Hematopoietic multipotent progenitor cell treated with erythropoietin and hydrocortisone succinate and interleukin-3 and kit ligand, for 15 days (in vitro differentiated cells): ENCODE measurements around the gene TMEM144.

ENCODE experiments used
- DNase-seq: peaks from one replicate; pipeline ENCODE4 v3.0.0-alpha.2; 2015; ENCODE audit warnings: low spot score

TMEM144 gene

GRCh38 chr4:158209825-158210807 is at the start of gene TMEM144:
Gene TMEM144, plus strand, starts transcription at chr4:158210486. Its CDS starts 2,182 bp downstream, at chr4:158212668.
- DNase-seq: peak; percentile 65

- no peak for DNase-seq
Observed at GRCh38 chr4:158161551-158162354, 48.5 kb upstream of the TMEM144 start.

GRCh38 chr4:158162631-158163030 is 47.7 kb upstream of the TMEM144 start:
- DNase-seq: no peak

- DNase-seq: no peak
Observed at GRCh38 chr4:158163941-158164767, 46.1 kb upstream of the TMEM144 start.

- no peak for DNase-seq
Observed at GRCh38 chr4:158164768-158165213, 45.5 kb upstream of the TMEM144 start.

GRCh38 chr4:158166701-158167100 is 43.6 kb upstream of the TMEM144 start:
- no peak for DNase-seq

- DNase-seq: no peak
Observed at GRCh38 chr4:158168606-158169005, 41.7 kb upstream of the TMEM144 start.

- DNase-seq: no peak
Observed at GRCh38 chr4:158169506-158169905, 40.8 kb upstream of the TMEM144 start.

GRCh38 chr4:158169931-158170690 is 40.2 kb upstream of the TMEM144 start:
- peak; percentile 42 for DNase-seq

- DNase-seq: peak; percentile 78
Observed at GRCh38 chr4:158170691-158171561, 39.4 kb upstream of the TMEM144 start.

- peak; percentile 73 for DNase-seq
Observed at GRCh38 chr4:158172261-158173258, 37.7 kb upstream of the TMEM144 start, which contains the start of gene GASK1B. Gene GASK1B, minus strand, starts transcription at chr4:158173025. Its CDS starts 1,650 bp downstream, at chr4:158171375.

GRCh38 chr4:158176108-158176507 is 34.2 kb upstream of the TMEM144 start:
- no peak for DNase-seq

GRCh38 chr4:158176776-158177175 is 33.5 kb upstream of the TMEM144 start:
- no peak for DNase-seq

GRCh38 chr4:158179465-158179864 is 30.8 kb upstream of the TMEM144 start:
- no peak for DNase-seq

- DNase-seq: no peak
Observed at GRCh38 chr4:158181906-158182305, 28.4 kb upstream of the TMEM144 start.

GRCh38 chr4:158182736-158183135 is 27.6 kb upstream of the TMEM144 start:
- no peak for DNase-seq

- no peak for DNase-seq
Observed at GRCh38 chr4:158186815-158187214, 23.5 kb upstream of the TMEM144 start.

- DNase-seq: no peak
Observed at GRCh38 chr4:158189422-158189821, 20.9 kb upstream of the TMEM144 start.

- DNase-seq: no peak
Observed at GRCh38 chr4:158190718-158191117, 19.6 kb upstream of the TMEM144 start.
